SK-N-SH treated with all-trans-retinoic acid at 6 μM for 48 hours (cell line): ENCODE data around the gene STAG1.

Source experiments
- ATAC-seq: fragments of 200-7000 bp; cut with Tn5 transposase; 3 replicates; pipeline ENCODE4 v1.9.1; 2020; ENCODE audit warnings: mild to moderate bottlenecking, moderate library complexity
- BACH2 ChIP-seq: fragments of 250-450 bp; sonication (Bioruptor Pico); IDR thresholded peaks from 2 replicates; pipeline ENCODE4 v1.9.0; 2021; ENCODE audit warnings: mild to moderate bottlenecking, borderline replicate concordance
- CSDC2 ChIP-seq: fragments of 250-450 bp; sonication (Bioruptor Pico); IDR thresholded peaks from 2 replicates; pipeline ENCODE4 v1.5.0; 2020; ENCODE audit warnings: mild to moderate bottlenecking, moderate library complexity
- GLIS3 ChIP-seq: fragments of 250-450 bp; sonication (Bioruptor Pico); IDR thresholded peaks from 2 replicates; pipeline ENCODE4 v1.5.0; 2020; ENCODE audit warnings: mild to moderate bottlenecking, moderate library complexity
- ISL1 ChIP-seq: fragments of 250-450 bp; sonication (Bioruptor Pico); IDR thresholded peaks from 2 replicates; pipeline ENCODE4 v2.1.2; 2022; ENCODE audit warnings: mild to moderate bottlenecking, moderate library complexity
- RARB ChIP-seq: fragments of 250-450 bp; sonication (Bioruptor Pico); IDR thresholded peaks from 2 replicates; pipeline ENCODE4 v1.8.0; 2021; ENCODE audit warnings: mild to moderate bottlenecking, moderate library complexity
- SNAI2 ChIP-seq: fragments of 250-450 bp; sonication (Bioruptor Pico); IDR thresholded peaks from 2 replicates; pipeline ENCODE4 v1.5.0; 2020; ENCODE audit warnings: mild to moderate bottlenecking, moderate library complexity
- TCF4 ChIP-seq: fragments of 250-450 bp; sonication (Bioruptor Pico); IDR thresholded peaks from 2 replicates; pipeline ENCODE4 v1.8.0; 2021; ENCODE audit warnings: mild to moderate bottlenecking, moderate library complexity, borderline replicate concordance
- TOX ChIP-seq: fragments of 250-450 bp; sonication (Bioruptor Pico); IDR thresholded peaks from 2 replicates; pipeline ENCODE4 v1.8.0; 2021; ENCODE audit warnings: mild to moderate bottlenecking, moderate library complexity, borderline replicate concordance
- ZC3H10 ChIP-seq: fragments of 250-450 bp; sonication (Bioruptor Pico); IDR thresholded peaks from 2 replicates; pipeline ENCODE4 v1.5.1; 2021; ENCODE audit warnings: mild to moderate bottlenecking, moderate library complexity
- ZFP3 ChIP-seq: fragments of 250-450 bp; sonication (Bioruptor Pico); IDR thresholded peaks from 2 replicates; pipeline ENCODE4 v1.5.0; 2020; ENCODE audit warnings: mild to moderate bottlenecking, moderate library complexity
- ZFP30 ChIP-seq: fragments of 450-650 bp; formaldehyde crosslinking; IDR thresholded peaks from 2 replicates; pipeline ENCODE4 v1.5.0; 2022; ENCODE audit warnings: mild to moderate bottlenecking, moderate library complexity
- ZNF565 ChIP-seq: fragments of 450-650 bp; formaldehyde crosslinking; conservative IDR thresholded peaks from 2 replicates; pipeline ENCODE4 v1.5.0; 2020; ENCODE audit warnings: low read depth, mild to moderate bottlenecking, moderate library complexity
- ZNF70 ChIP-seq: fragments of 450-650 bp; formaldehyde crosslinking; IDR thresholded peaks from 2 replicates; pipeline ENCODE4 v1.5.0; 2020; ENCODE audit warnings: mild to moderate bottlenecking, moderate library complexity
- ZNF8 ChIP-seq: fragments of 450-650 bp; formaldehyde crosslinking; IDR thresholded peaks from 2 replicates; pipeline ENCODE4 v1.5.0; 2020; ENCODE audit warnings: mild to moderate bottlenecking, moderate library complexity
- TF ChIP-seq, protein P1 (sequence below): fragments of 250-450 bp; sonication (Bioruptor Pico); IDR thresholded peaks from 2 replicates; pipeline ENCODE4 v1.5.0; 2020; ENCODE audit warnings: mild to moderate bottlenecking, moderate library complexity
- TF ChIP-seq, protein P2 (sequence below): fragments of 250-450 bp; sonication (Bioruptor Pico); IDR thresholded peaks from 2 replicates; pipeline ENCODE4 v1.5.1; 2021; ENCODE audit warnings: mild to moderate bottlenecking, moderate library complexity
- TF ChIP-seq, protein P3 (sequence below): fragments of 250-450 bp; sonication (Bioruptor Pico); IDR thresholded peaks from 2 replicates; pipeline ENCODE4 v1.5.1; 2020; ENCODE audit warnings: low read depth, mild to moderate bottlenecking, moderate library complexity
- TF ChIP-seq, protein P4 (sequence below): fragments of 250-450 bp; sonication (Bioruptor Pico); IDR thresholded peaks from 2 replicates; pipeline ENCODE4 v1.8.0; 2020; ENCODE audit warnings: mild to moderate bottlenecking, moderate library complexity, borderline replicate concordance

The STAG1 gene

DNA sequence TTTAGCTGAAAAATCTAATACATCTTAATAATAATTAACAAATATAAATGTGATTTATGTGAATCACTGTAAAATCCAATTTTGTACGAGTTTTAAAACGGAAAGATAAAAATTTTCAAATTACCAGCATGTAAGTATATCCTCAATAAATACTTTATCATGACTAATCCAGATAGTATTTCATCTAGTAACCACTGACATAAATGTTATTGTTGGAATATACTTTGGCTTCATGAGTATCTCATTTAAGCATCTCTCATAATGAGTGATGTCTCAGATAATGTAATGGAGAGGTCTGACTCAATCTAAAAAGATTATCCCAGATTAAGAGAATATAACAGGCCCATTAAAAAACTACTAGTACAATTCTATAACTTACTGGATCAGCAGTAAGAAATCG is 216.3 kb downstream of the STAG1 start:
- TF ChIP-seq CSDC2 (CRISPR knock-in tag) (no peak), ZNF70 (CRISPR knock-in tag) (no peak), ISL1 (CRISPR knock-in tag) (peak; percentile 75), ZNF8 (CRISPR knock-in tag) (no peak)
- peak; percentile 63 for ATAC-seq

DNA sequence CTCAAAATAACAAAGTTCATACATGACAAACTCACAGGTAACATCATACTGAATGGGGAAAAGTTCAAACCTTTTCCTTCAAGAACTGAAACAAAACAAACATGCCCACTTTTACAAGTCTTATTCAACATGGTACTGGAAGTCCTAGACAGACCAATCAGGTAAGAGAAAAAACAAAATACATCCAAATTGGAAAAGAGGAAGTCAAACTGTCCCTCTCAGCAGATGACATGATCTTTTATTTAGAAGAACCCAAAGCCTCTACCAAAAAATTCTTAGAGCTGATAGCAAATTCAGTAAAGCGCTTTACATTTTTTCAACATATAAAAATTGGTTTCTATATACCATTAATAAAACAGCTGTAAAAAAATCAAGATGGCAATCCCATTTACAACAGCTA is 219.4 kb downstream of the STAG1 start:
- ATAC-seq = no peak
- TF ChIP-seq TCF4 (no peak), ZC3H10 (no peak), ZNF70 (CRISPR knock-in tag) (no peak), ISL1 (CRISPR knock-in tag) (no peak), BACH2 (CRISPR knock-in tag) (no peak), ZFP30 (CRISPR knock-in tag) (no peak)
- TF ChIP-seq, protein P1, sequence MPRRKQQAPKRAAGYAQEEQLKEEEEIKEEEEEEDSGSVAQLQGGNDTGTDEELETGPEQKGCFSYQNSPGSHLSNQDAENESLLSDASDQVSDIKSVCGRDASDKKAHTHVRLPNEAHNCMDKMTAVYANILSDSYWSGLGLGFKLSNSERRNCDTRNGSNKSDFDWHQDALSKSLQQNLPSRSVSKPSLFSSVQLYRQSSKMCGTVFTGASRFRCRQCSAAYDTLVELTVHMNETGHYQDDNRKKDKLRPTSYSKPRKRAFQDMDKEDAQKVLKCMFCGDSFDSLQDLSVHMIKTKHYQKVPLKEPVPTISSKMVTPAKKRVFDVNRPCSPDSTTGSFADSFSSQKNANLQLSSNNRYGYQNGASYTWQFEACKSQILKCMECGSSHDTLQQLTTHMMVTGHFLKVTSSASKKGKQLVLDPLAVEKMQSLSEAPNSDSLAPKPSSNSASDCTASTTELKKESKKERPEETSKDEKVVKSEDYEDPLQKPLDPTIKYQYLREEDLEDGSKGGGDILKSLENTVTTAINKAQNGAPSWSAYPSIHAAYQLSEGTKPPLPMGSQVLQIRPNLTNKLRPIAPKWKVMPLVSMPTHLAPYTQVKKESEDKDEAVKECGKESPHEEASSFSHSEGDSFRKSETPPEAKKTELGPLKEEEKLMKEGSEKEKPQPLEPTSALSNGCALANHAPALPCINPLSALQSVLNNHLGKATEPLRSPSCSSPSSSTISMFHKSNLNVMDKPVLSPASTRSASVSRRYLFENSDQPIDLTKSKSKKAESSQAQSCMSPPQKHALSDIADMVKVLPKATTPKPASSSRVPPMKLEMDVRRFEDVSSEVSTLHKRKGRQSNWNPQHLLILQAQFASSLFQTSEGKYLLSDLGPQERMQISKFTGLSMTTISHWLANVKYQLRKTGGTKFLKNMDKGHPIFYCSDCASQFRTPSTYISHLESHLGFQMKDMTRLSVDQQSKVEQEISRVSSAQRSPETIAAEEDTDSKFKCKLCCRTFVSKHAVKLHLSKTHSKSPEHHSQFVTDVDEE (CRISPR knock-in tag) = no peak
- TF ChIP-seq, protein P2, sequence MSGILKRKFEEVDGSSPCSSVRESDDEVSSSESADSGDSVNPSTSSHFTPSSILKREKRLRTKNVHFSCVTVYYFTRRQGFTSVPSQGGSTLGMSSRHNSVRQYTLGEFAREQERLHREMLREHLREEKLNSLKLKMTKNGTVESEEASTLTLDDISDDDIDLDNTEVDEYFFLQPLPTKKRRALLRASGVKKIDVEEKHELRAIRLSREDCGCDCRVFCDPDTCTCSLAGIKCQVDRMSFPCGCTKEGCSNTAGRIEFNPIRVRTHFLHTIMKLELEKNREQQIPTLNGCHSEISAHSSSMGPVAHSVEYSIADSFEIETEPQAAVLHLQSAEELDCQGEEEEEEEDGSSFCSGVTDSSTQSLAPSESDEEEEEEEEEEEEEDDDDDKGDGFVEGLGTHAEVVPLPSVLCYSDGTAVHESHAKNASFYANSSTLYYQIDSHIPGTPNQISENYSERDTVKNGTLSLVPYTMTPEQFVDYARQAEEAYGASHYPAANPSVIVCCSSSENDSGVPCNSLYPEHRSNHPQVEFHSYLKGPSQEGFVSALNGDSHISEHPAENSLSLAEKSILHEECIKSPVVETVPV (CRISPR knock-in tag) = no peak
- TF ChIP-seq, protein P3, sequence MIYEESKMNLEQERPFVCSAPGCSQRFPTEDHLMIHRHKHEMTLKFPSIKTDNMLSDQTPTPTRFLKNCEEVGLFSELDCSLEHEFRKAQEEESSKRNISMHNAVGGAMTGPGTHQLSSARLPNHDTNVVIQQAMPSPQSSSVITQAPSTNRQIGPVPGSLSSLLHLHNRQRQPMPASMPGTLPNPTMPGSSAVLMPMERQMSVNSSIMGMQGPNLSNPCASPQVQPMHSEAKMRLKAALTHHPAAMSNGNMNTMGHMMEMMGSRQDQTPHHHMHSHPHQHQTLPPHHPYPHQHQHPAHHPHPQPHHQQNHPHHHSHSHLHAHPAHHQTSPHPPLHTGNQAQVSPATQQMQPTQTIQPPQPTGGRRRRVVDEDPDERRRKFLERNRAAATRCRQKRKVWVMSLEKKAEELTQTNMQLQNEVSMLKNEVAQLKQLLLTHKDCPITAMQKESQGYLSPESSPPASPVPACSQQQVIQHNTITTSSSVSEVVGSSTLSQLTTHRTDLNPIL = no peak
- TF ChIP-seq, all 23 proteins: peak for 0

DNA sequence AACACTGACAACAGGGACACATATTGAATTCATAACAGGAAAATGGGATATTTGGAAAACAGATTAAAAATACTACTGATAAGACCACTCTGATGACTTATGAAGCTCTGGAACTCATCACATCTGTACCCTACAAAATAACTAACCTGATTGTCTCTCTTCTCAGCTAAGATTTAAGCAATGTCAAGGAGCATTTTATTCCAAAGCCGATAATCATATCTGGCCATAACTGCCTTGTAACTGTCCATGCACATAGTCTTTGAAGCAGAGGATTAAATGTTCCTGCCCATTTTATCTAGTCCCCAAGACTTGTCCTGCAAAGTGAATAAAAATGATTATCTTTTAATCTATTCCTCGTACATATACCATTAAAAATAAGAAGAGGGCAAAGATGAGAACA is 234.1 kb downstream of the STAG1 start:
- no peak for TF ChIP-seq TOX
- no peak for TF ChIP-seq RARB (CRISPR knock-in tag)
- TF ChIP-seq, protein P4, sequence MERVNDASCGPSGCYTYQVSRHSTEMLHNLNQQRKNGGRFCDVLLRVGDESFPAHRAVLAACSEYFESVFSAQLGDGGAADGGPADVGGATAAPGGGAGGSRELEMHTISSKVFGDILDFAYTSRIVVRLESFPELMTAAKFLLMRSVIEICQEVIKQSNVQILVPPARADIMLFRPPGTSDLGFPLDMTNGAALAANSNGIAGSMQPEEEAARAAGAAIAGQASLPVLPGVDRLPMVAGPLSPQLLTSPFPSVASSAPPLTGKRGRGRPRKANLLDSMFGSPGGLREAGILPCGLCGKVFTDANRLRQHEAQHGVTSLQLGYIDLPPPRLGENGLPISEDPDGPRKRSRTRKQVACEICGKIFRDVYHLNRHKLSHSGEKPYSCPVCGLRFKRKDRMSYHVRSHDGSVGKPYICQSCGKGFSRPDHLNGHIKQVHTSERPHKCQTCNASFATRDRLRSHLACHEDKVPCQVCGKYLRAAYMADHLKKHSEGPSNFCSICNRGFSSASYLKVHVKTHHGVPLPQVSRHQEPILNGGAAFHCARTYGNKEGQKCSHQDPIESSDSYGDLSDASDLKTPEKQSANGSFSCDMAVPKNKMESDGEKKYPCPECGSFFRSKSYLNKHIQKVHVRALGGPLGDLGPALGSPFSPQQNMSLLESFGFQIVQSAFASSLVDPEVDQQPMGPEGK (CRISPR knock-in tag) = no peak
- TF ChIP-seq TCF4 = peak; percentile 76
- no peak for TF ChIP-seq ZNF70 (CRISPR knock-in tag)
- no peak for TF ChIP-seq SNAI2
- TF ChIP-seq ZFP30 (CRISPR knock-in tag) = no peak
- no peak for TF ChIP-seq ZNF565
- no peak for TF ChIP-seq ZFP3
- no peak for TF ChIP-seq ZC3H10
- TF ChIP-seq, protein P2 (CRISPR knock-in tag) = no peak
- no peak for TF ChIP-seq CSDC2 (CRISPR knock-in tag)
- TF ChIP-seq ZNF8 (CRISPR knock-in tag) = peak; percentile 76
- TF ChIP-seq ISL1 (CRISPR knock-in tag) = no peak
- no peak for TF ChIP-seq GLIS3 (CRISPR knock-in tag)
- TF ChIP-seq, protein P1 (CRISPR knock-in tag) = no peak
- no peak for TF ChIP-seq BACH2 (CRISPR knock-in tag)
- no peak for ATAC-seq
